GM21390 (cell line): ENCODE data around the gene PEX16.
A peak's percentile ranks its signal among the peaks of the same experiment; 100 is the strongest.

Experiments
- ATAC-seq: cut with Tn5 transposase; IDR thresholded peaks from one replicate; pipeline ENCODE4 v1.9.1; 2021; ENCODE audit not compliant: unreplicated experiment

PEX16 gene

DNA sequence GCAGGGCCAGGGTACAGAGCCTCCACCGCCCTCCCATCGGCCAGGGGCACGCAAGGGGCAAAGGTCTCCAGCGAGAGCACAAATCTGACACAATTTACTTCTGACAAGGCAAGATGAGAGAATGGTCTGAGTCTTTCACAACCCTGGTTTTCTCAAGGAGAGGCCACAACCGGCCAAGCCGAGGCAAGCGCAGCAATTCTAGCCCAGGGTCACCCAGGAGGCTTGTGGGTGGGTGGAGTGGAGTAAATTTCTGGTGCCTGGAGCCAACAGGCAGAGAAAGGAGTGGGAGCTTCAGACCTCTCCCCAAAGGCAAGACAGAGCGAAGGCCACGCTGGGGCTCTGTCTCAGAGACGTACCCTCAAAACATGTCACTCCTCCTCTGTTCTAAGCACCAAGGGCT lies 14.1 kb upstream of the PEX16 start:
- ATAC-seq = no peak

- no peak for ATAC-seq
Measured at GRCh38 chr11:45930951-45931570, 13.4 kb upstream of the PEX16 start.

- ATAC-seq = peak; percentile 87
Measured at GRCh38 chr11:45930031-45930794, 12.5 kb upstream of the PEX16 start.

GRCh38 chr11:45929486-45930030 lies 11.9 kb upstream of the PEX16 start:
- peak; percentile 20 for ATAC-seq

DNA sequence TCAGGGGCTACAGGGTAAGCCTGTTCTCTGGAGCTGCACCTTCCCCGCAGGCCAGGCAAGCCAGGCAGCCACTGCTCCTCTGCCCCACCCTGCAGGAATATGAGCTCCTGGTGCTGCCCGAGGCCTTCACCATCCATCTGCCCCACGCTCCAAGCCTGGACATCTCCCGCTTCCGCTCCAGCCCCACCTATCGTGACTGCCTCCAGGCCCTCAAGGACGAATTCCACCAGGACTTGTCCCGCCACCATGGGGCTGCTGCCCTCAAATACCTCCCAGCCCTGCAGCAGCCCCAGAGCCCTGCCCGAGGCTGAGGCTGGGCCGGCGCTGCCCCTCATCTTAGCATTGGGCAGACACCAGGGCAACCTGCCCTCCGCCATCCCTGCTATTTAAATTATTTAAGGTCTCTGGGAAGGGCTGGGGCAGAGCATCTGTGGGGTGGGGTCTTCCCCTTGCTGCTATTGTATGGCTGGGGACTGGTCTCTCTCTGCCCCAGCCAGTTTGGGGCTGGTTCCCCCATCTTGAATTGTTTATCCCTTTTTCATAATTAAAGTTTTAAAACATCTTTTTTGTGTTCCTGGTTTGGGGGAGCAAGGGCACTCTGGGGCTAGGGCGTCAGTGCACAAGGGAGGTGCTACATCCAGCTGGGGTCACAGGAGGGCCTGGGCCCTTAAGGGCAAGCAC lies 11.0 kb upstream of the PEX16 start:
- no peak for ATAC-seq

DNA sequence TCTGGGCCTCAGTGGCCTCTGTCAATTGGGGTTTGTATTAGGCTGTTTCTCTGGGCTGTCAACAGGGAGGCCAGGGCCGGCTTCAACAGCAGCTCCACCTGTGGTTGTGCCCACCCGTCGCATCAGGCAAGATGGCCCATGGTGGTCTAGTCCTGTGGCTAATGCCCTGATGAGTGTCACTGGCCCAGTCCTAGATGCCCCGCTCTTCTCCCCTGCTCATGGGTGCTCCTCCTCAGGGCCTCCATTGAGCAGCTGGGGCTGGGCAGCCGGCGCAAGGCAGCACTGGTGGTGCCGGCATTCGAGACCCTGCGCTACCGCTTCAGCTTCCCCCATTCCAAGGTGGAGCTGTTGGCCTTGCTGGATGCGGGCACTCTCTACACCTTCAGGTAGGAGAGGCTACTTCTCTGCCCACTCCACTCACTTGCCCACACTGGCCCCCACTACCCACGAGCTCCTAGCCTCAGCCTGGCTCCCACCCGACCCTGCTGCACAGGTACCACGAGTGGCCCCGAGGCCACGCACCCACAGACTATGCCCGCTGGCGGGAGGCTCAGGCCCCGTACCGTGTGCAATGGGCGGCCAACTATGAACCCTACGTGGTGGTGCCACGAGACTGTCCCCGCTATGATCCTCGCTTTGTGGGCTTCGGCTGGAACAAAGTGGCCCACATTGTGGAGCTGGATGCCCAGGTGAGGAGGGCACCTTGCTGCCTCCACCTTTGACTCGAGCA lies 10.2 kb upstream of the PEX16 start:
- ATAC-seq = no peak

DNA sequence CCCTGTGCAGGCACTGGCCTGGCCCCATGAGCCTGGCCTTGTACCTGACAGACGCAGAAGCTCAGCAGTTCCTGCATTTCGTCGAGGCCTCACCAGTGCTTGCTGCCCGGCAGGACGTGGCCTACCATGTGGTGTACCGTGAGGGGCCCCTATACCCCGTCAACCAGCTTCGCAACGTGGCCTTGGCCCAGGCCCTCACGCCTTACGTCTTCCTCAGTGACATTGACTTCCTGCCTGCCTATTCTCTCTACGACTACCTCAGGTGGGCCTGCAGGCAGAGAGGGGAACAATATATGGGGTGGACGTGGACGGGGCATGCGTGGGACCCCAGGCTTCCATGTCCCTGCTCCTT lies 9.6 kb upstream of the PEX16 start:
- ATAC-seq = no peak

- ATAC-seq = no peak
Measured at GRCh38 chr11:45926536-45927331, 9.1 kb upstream of the PEX16 start.

DNA sequence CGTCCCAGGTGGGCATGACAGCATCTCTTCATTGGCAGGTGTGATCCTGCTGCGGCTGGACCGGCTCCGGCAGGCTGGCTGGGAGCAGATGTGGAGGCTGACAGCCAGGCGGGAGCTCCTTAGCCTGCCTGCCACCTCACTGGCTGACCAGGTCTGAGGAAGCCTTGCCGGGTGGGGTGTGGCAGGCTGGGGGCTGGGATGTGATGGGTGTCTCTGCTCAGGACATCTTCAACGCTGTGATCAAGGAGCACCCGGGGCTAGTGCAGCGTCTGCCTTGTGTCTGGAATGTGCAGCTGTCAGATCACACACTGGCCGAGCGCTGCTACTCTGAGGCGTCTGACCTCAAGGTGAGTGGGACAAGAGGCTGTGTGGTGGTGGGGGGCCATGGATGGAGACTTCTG lies 8.3 kb upstream of the PEX16 start:
- no peak for ATAC-seq

DNA sequence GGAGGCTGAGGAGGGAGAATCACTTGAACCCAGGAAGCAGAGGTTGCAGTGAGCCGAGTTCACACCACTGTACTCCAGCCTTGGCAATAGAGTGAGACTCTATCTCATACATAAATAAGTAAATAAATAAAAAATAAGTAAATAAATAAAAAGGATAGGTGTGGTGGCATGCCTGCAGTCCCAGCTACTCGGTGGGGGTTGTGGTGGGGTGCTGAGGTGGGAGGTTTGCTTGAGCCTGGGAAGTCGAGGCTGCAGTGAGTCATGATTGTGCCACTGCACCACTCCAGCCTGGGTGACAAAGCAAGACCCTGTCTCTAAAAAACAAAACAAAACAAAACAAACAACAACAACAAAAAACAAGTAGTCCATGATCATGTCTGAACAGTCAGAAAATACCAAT lies 7.9 kb upstream of the PEX16 start:
- no peak for ATAC-seq

GRCh38 chr11:45924927-45925326 lies 7.2 kb upstream of the PEX16 start:
- no peak for ATAC-seq

DNA sequence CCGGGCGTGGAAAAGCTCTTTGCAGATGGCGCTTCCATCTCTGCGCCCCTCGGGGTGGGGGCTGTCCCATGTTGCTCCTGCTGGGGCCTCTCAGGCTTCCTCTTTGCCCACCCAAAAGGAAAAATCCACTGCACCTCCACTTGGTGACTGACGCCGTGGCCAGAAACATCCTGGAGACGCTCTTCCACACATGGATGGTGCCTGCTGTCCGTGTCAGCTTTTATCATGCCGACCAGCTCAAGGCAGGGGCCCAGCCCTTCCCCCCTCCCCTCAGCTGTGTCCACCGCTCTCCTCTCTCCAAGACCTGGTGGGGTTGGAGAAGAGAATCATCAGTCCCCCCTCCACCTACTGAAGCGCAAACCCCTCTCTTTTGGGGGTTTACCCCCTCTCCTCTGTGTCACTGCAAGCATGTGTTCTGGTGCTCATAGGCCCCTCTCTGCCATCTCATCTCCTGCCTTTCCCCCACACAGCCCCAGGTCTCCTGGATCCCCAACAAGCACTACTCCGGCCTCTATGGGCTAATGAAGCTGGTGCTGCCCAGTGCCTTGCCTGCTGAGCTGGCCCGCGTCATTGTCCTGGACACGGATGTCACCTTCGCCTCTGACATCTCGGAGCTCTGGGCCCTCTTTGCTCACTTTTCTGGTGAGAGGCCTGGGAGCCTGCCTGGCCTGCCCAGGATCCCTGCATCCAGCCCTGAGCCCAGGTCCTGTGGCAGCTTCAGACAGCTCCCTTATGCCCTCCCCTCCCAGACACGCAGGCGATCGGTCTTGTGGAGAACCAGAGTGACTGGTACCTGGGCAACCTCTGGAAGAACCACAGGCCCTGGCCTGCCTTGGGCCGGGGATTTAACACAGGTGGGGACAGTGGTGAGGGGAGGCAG lies 6.6 kb upstream of the PEX16 start:
- no peak for ATAC-seq

DNA sequence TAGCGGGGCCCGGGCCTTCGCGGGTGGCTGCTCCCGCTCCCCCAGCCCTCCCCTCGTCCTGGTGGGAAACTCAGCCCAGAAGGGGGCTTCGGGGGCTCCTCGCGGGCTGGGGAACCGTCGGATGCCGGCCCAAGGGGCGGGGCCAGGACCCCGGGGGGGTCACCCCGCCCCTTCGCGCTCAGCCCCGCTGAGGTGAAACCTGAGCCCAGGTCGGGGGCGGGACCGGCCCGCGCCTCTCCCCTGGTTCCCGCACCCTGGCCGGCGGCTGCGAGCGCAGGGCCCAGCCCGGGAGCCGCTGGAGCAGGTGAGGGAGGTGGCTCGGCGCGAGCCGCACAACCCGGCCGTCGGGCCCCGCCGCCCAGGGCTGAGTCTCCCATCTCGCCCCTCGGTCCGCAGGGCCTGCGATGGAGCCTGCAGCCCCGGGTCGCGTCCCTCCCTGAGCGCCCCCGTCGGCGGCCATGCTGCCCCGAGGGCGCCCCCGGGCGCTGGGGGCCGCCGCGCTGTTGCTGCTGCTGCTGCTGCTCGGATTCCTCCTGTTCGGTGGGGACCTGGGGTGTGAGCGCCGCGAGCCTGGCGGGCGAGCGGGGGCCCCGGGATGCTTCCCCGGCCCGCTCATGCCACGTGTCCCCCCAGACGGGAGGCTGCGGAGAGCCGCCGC lies 4.9 kb upstream of the PEX16 start, which contains the start of gene LARGE2:
Gene LARGE2, plus strand, starts transcription at position 232 of the 658 bp plus-strand sequence. Its CDS starts 227 bp downstream, at position 459.
- ATAC-seq = no peak

GRCh38 chr11:45921561-45922424 lies 4.1 kb upstream of the PEX16 start:
- no peak for ATAC-seq

DNA sequence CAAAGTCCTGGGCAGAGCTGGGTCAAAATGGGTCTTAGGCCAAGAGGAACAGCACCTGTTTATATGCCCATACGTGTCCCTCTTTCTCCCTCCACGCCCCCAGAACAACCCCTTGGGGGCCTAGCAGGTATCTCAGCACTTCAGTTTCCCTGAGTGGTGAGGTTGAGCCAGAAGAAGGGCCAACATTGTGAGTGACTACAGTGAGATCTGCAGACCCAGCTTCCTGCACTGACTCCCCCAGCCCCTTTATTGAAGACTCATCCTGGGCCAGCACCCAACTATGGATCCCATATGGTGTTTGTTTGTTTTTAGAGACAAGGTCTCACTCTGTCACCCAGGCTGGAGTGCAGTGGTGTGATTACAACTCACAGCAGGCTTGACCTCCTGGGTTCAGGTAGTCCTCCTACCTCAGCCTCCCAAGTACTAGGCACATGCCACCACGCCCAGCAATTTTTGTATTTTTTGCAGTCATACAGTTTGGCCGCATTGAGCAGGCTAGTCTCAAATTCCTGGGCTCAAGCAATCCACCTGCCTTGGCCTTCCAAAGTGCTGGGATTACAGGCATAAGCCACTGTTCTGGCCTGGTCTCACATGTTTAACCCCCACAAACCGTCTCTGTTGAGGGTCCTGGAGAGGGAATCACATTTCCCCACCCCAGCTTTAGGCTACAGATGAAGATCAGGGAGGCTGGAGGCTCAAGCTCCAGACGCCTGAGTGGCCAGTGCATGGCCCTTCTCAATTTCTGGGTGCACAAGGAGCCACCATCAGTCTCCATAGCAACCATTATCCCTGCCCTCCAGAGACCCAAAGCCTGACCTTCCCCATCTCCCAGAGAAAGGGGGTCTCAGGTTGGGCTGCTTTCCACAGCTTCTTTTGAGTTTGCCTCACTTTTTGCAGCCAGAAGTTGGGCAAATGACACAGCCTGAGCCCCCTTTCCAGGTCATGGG lies 3.1 kb upstream of the PEX16 start:
- no peak for ATAC-seq

- no peak for ATAC-seq
Measured at GRCh38 chr11:45919806-45920530, 2.3 kb upstream of the PEX16 start.
